Mucosa of descending colon (tissue), 3 donors: ENCODE results near the gene PICK1. TPM values are rescaled to one million over a fixed set of nuclear protein-coding genes. Genes with fewer than 3 reads are reported as not detected.

ENCODE experiments used
- ATAC-seq: fragments of 200-7000 bp; cut with Tn5 transposase; one replicate; pipeline ENCODE4 v1.9.1; 2020; ENCODE audit warnings: mild to moderate bottlenecking, moderate library complexity
- DNase-seq, 3 donors: peaks; one replicate each; pipeline ENCODE4 v3.0.0-alpha.2; 2020
- H3K36me3 ChIP-seq: fragments of 200-600 bp; one replicate; pipeline ENCODE4 v1.8.0; 2021; ENCODE audit warnings: low read depth, mild to moderate bottlenecking
- H3K4me1 ChIP-seq: fragments of 200-600 bp; one replicate; pipeline ENCODE4 v1.8.0; 2021; ENCODE audit warnings: low read depth, mild to moderate bottlenecking
- H3K4me3 ChIP-seq: fragments of 200-600 bp; one replicate; pipeline ENCODE4 v1.8.0; 2021; ENCODE audit warnings: mild to moderate bottlenecking
- H3K9me3 ChIP-seq: fragments of 200-600 bp; one replicate; pipeline ENCODE4 v1.8.0; 2021; ENCODE audit warnings: mild to moderate bottlenecking
- intact Hi-C, 2 donors: fragments of 100-400 bp; cut with DNase I in 1 of 2; cut with micrococcal nuclease in 1 of 2; formaldehyde crosslinking; loops; one replicate each; pipeline versions ENCODE4 v1.11.0 to v1.11.1; 2022; cut with DNase I, micrococcal nuclease
- total RNA-seq, 3 donors: library from RNA; stranded (reverse); fragmentation: NEBNext Ultra II Directional in 2 of 3; extraction: Animal tissue kit (Norgen Biotek cat#: 25700) in 2 of 3; gene quantifications; one replicate each; pipeline versions ENCODE4 v1.2.1 to v1.2.4, GENCODE V29; 2021 to 2023
- TF ChIP-seq, protein P1 (sequence below): fragments of 200-600 bp; IDR thresholded peaks from one replicate; pipeline ENCODE4 v1.8.0; 2022; ENCODE audit warnings: antibody characterized with exemption, mild to moderate bottlenecking
- donor health status: DM: no; HTN: no; CAD: no; lungs with moderate emphysema.
- donor health status: DM: no; HTN: no; CAD: no.
- donor health status: DM: no; HTN: yes; CAD: no.

The PICK1 gene
- total RNA-seq, 3 donors from 2014 or later: 30.9 to 40.7 (median 37.9) TPM

GRCh38 chr22:38110008-38110862 lies 53.0 kb downstream of the PICK1 start, which contains the start of gene BAIAP2L2:
TSS of gene BAIAP2L2 (minus strand) at chr22:38110684. CDS start at chr22:38110525, 159 bp downstream.
- TF ChIP-seq, protein P1, sequence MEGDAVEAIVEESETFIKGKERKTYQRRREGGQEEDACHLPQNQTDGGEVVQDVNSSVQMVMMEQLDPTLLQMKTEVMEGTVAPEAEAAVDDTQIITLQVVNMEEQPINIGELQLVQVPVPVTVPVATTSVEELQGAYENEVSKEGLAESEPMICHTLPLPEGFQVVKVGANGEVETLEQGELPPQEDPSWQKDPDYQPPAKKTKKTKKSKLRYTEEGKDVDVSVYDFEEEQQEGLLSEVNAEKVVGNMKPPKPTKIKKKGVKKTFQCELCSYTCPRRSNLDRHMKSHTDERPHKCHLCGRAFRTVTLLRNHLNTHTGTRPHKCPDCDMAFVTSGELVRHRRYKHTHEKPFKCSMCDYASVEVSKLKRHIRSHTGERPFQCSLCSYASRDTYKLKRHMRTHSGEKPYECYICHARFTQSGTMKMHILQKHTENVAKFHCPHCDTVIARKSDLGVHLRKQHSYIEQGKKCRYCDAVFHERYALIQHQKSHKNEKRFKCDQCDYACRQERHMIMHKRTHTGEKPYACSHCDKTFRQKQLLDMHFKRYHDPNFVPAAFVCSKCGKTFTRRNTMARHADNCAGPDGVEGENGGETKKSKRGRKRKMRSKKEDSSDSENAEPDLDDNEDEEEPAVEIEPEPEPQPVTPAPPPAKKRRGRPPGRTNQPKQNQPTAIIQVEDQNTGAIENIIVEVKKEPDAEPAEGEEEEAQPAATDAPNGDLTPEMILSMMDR: no peak
- ATAC-seq (peak; percentile 70), DNase-seq (peak; percentile 77 to 84 (median 82))
- intact Hi-C loops: loop anchor here in 1 of 2 donors (10.0 kb wide), 1 partner anchor 245 kb away; no protein-coding TSS in a partner anchor
- no peaks in the 10 kb centered on the region for H3K36me3 ChIP-seq
- peak within 1 kb of the TSS; percentile 26 for H3K4me3 ChIP-seq
- H3K4me1 ChIP-seq: peaks cover 36% of the 10 kb centered on the region
- no peaks in the 10 kb centered on the region for H3K9me3 ChIP-seq

DNA sequence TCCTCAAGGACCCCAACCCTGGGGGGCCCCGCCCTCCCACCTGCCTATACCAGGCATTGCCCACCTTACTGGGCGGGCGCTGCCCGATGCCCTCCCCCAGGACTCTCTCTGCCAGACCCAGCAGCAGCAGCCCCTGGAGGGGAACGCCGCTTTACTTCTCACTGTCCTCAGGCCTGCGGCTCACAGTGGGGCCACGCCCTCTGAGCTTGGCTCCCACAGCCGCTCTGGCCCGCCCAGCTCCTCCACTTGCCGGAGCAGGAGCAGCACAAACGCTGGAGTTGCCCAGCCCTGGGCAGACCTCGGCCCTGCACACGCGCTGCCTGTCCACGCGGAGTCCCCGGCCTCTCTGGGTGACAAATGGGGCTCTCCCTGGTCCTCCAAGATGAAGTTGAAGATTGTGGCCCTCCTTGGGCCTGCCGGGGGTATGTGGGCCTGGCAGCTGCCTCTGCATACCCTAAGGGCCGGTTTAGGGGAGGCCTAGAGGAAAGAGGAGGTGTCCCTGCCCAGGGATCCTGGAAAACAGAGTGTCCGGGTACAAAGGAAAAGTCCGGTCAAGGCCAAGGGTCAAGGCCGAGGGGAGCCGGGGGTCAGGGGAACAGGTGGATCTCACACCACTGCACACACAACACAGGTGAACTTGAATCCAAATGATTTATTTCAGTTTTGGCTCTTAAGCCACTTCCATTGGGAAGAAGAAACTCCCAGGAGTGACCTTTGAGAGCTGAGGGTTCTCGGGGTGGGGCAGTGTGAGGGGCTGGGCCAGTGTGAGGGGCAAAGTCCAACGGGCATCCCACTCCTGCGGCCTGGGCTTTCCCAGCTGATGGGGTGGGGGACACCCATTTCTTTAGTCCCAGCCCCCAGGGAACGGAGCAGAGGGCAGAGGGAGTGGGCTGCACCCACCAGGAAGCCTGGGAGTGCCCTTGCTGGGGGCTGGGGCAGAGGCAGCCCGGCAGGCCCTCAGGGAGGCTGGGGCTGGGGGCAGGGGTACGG lies 54.0 kb downstream of the PICK1 start:
- TF ChIP-seq, protein P1: no peak
- Histone ChIP-seq H3K4me1 (peaks cover 36% of the 10 kb centered on the region), H3K4me3 (no peak overlapping the region), H3K36me3 (no peaks in the 10 kb centered on the region), H3K9me3 (no peaks in the 10 kb centered on the region)
- intact Hi-C loops: loop anchor here in 1 of 2 donors (10.0 kb wide), 1 partner anchor 244 kb away; no protein-coding TSS in a partner anchor
- ATAC-seq (peak; percentile 61), DNase-seq (peak; percentile 74 to 86 (median 83))

DNA sequence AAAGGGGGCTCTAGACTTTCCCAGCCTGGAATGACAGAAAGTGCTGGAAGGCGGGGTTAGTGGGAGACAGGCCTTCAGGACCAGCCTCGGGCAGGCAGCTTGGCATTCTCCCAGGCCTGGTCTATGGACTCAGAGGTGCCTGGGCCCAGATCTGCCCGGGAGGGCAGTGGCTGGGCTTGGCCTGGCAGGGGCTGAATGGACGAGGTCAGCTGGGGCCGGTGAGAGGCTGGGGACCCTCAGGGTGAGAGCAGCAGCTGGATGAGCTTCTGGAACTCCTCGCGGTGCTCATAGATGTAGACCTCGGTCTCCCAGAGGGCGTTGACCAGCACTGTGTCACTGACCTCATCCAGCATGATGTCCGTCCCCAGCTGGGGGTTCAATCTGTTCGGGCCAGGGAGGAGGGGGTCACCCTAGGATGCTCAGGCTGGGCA lies 54.7 kb downstream of the PICK1 start:
- ATAC-seq (peak; percentile 16), DNase-seq (peak in 2 of 3 donors; percentile 66 to 78)
- Histone ChIP-seq H3K36me3 (no peaks in the 10 kb centered on the region), H3K4me3 (no peak overlapping the region), H3K4me1 (peaks cover 36% of the 10 kb centered on the region), H3K9me3 (no peaks in the 10 kb centered on the region)
- TF ChIP-seq, protein P1: no peak
- intact Hi-C loops: loop anchor here in 1 of 2 donors (10.0 kb wide), 1 partner anchor 243 kb away; no protein-coding TSS in a partner anchor

GRCh38 chr22:38112381-38112780 lies 55.2 kb downstream of the PICK1 start:
- Histone ChIP-seq H3K4me1 (peaks cover 36% of the 10 kb centered on the region), H3K36me3 (no peaks in the 10 kb centered on the region), H3K9me3 (no peaks in the 10 kb centered on the region), H3K4me3 (no peak overlapping the region)
- TF ChIP-seq, protein P1: no peak
- intact Hi-C loops: loop anchor here in 1 of 2 donors (10.0 kb wide), 1 partner anchor 242 kb away; no protein-coding TSS in a partner anchor
- peak; percentile 7 for ATAC-seq
- peak in 2 of 3 donors; percentile 54 to 75 for DNase-seq
